PC-9 (cell line): Measurements from ENCODE around the gene MTURN.

ENCODE experiments used
- EZH2 ChIP-seq: fragments of 200-600 bp; sonication (generic); IDR thresholded peaks from 2 replicates; pipeline ENCODE4 v1.8.0; 2017; ENCODE audit warnings: antibody characterized with exemption, low read depth
- TF ChIP-seq, protein P1 (sequence below): fragments of 200-600 bp; sonication (generic); conservative IDR thresholded peaks from 2 replicates; pipeline ENCODE4 v1.6.1; 2017; ENCODE audit warnings: mixed run types, antibody characterized with exemption, mild to moderate bottlenecking, moderate library complexity

DNA sequence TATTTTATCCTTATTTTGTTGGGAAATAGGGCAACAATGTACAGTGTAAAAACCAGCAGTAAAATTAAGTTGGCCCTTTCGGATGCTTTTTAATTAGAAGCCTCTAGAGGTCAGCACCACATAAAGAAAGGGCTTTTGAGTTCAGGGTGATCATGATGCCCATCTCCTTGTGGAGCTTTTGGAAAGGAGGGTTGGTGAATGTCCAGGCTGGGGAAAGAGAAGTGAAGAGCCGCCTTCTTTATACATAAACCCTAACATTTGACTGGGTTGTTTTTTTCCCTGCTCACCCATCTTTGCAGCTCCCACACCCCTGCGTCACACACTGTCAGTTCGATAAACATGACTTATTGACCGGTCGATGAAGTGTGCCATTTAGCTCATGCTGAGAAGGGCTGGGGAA is 29.8 kb downstream of the MTURN start:
- TF ChIP-seq, protein P1, sequence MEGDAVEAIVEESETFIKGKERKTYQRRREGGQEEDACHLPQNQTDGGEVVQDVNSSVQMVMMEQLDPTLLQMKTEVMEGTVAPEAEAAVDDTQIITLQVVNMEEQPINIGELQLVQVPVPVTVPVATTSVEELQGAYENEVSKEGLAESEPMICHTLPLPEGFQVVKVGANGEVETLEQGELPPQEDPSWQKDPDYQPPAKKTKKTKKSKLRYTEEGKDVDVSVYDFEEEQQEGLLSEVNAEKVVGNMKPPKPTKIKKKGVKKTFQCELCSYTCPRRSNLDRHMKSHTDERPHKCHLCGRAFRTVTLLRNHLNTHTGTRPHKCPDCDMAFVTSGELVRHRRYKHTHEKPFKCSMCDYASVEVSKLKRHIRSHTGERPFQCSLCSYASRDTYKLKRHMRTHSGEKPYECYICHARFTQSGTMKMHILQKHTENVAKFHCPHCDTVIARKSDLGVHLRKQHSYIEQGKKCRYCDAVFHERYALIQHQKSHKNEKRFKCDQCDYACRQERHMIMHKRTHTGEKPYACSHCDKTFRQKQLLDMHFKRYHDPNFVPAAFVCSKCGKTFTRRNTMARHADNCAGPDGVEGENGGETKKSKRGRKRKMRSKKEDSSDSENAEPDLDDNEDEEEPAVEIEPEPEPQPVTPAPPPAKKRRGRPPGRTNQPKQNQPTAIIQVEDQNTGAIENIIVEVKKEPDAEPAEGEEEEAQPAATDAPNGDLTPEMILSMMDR, result peak; percentile 86
- no peak for TF ChIP-seq EZH2
